Left lung (tissue), 10 donors: Measurements from ENCODE around the gene GLIS1. TPM values are rescaled to one million over a fixed set of nuclear protein-coding genes. Genes with fewer than 3 reads are reported as not detected.

Source experiments
- ATAC-seq: fragments of 200-7000 bp; cut with Tn5 transposase; one replicate; pipeline ENCODE4 v1.9.1; 2020; ENCODE audit warnings: moderate library complexity
- DNase-seq, 4 donors: peaks; one replicate each; pipeline ENCODE4 v3.0.0-alpha.2; 2013 to 2020
- H3K27ac ChIP-seq, 2 donors: fragments of 200-600 bp; sonication (generic) in 1 of 2; one replicate each; pipeline versions ENCODE4 v1.5.0 to v1.8.0; 2020 to 2021
- H3K27me3 ChIP-seq, 2 donors: fragments of 200-600 bp; sonication (generic) in 1 of 2; one replicate each; pipeline versions ENCODE4 v1.5.0 to v1.8.0; 2020 to 2021
- H3K36me3 ChIP-seq, 2 donors: fragments of 200-600 bp; sonication (generic) in 1 of 2; one replicate each; pipeline versions ENCODE4 v1.5.0 to v1.8.0; 2020 to 2021
- H3K4me1 ChIP-seq, 2 donors: fragments of 200-600 bp; one replicate each; pipeline ENCODE4 v1.8.0; 2021
- H3K4me3 ChIP-seq, 2 donors: fragments of 200-600 bp; sonication (generic) in 1 of 2; one replicate each; pipeline versions ENCODE4 v1.5.0 to v1.8.0; 2020 to 2021; ENCODE audit warnings: mild to moderate bottlenecking in 1 of 2
- H3K9me3 ChIP-seq, 2 donors: fragments of 200-600 bp; sonication (generic) in 1 of 2; one replicate each; pipeline versions ENCODE4 v1.5.0 to v1.8.0; 2020 to 2021
- intact Hi-C, 2 donors: fragments of 100-400 bp; cut with DNase I; formaldehyde crosslinking; loops; one replicate each; pipeline versions ENCODE4 v1.11.2 to v1.14.2; 2022
- polyA plus RNA-seq, 6 donors: library from polyadenylated mRNA; unstranded; fragments of 120-200 nt; gene quantifications; one replicate each; pipeline ENCODE4 v1.2.1, GENCODE V29; 2013; ENCODE audit not compliant: insufficient read length in 6 of 6
- total RNA-seq, 2 donors: library from RNA; stranded (reverse); fragmentation: NEBNext Ultra II Directional; extraction: Animal tissue kit (Norgen Biotek cat#: 25700); gene quantifications; one replicate each; pipeline ENCODE4 v1.2.1, GENCODE V29; 2021
- TF ChIP-seq, protein P1 (sequence below), 2 donors: fragments of 200-600 bp; sonication (generic) in 1 of 2; IDR thresholded peaks; one replicate each; pipeline versions ENCODE4 v1.5.0 to v1.8.0; 2021; ENCODE audit warnings: antibody characterized with exemption in 2 of 2
- donor health status: DM: no; HTN: yes; CAD: no.
- donor health status: DM: no; HTN: no; CAD: no.

GLIS1 gene
- total and polyA plus RNA-seq, 8 donors = 0.06 to 0.16 (median 0.12) TPM; not detected in 4

DNA sequence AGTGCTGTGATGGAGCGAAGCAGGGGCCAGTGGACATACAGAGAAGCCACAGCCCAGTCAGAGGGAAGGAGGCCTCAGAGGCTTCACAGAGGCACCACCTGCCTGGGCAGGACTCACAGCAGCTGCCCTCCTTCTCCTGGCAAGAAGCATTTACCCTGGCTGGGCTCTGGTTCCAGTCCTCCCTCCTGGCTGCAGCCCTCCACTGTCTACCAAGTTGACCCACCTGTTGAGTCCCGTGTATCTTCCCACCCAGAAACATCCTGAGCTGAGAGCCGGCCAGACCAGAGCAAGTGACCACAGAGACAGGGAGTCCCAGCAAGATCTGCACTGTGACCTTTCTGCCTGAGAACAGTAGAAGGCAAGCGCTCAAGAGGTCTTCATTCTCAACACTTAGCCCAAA lies 49.7 kb downstream of the GLIS1 start:
- Histone ChIP-seq H3K27me3 (peaks cover 8 to 75% of the 10 kb centered on the region in 2 donors), H3K4me1 (no peaks in the 10 kb centered on the region), H3K36me3 (no peaks in the 10 kb centered on the region), H3K27ac (no peak overlapping the region), H3K4me3 (no peak overlapping the region), H3K9me3 (no peaks in the 10 kb centered on the region)
- DNase-seq (no peak), ATAC-seq (no peak)
- TF ChIP-seq, protein P1, sequence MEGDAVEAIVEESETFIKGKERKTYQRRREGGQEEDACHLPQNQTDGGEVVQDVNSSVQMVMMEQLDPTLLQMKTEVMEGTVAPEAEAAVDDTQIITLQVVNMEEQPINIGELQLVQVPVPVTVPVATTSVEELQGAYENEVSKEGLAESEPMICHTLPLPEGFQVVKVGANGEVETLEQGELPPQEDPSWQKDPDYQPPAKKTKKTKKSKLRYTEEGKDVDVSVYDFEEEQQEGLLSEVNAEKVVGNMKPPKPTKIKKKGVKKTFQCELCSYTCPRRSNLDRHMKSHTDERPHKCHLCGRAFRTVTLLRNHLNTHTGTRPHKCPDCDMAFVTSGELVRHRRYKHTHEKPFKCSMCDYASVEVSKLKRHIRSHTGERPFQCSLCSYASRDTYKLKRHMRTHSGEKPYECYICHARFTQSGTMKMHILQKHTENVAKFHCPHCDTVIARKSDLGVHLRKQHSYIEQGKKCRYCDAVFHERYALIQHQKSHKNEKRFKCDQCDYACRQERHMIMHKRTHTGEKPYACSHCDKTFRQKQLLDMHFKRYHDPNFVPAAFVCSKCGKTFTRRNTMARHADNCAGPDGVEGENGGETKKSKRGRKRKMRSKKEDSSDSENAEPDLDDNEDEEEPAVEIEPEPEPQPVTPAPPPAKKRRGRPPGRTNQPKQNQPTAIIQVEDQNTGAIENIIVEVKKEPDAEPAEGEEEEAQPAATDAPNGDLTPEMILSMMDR (IDR thresholded peaks at IDR 0.05) = no peak
- intact Hi-C loops = no loop called here

DNA sequence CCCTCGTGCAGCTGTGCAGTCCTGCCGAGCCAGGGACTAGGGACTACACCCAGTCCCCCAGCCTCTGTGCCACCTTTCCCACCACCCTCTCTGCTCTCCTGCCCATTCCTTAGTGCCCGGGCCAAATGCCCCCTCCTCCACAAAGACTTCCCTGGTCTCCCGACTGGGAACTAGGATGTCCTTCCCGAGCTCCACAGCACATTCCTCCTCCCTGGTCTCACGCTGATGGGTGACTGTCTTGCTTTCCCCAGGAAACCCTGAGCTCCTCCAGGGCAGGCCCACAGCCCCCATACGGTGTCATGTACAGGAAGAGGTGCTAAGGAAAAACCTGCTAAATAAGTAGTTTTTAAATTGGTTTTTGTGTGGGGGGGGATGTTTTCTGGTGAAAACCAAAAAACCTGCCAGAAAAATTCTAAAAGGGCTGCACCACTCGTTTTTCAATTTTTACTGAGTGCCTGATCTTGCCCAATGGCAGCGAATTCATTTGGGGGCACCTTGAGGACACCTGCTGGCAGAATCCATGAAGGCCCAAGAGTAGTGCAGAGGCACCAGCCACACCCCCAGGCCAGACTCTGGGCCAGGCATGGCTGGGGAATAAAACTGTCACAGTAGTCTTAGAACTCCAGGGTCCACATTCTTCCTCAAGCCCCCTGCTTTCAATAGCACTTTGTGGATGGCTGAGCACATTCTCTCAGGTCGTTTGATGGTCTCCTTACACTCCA lies 50.4 kb downstream of the GLIS1 start:
- H3K27ac ChIP-seq = no peak overlapping the region
- no peaks in the 10 kb centered on the region for H3K36me3 ChIP-seq
- H3K27me3 ChIP-seq = peaks cover 8 to 78% of the 10 kb centered on the region in 2 donors
- intact Hi-C loops = no loop called here
- H3K9me3 ChIP-seq = no peaks in the 10 kb centered on the region
- H3K4me3 ChIP-seq = no peak overlapping the region
- ATAC-seq (no peak), DNase-seq (no peak)
- no peaks in the 10 kb centered on the region for H3K4me1 ChIP-seq
- TF ChIP-seq, protein P1 (IDR thresholded peaks at IDR 0.05) = no peak

DNA sequence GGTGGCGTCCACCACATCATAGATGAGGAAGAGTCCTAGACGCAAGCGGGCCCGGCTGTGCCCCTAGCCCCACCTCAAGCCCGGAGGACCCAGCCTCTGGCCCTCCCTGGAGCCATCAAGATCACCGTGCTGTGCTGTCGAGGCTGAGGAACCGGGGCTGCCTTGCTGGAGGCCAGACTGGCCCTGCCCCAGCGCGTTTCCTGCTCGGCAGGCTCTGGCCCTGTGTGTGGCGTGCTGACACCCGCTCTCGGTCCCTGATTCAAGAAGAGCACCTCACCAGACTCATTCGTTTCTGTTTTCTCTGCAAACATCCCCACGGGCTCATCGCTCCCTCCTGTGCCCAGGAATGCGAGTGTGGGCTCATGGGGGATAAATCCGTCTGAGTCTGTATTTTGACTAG lies 51.1 kb downstream of the GLIS1 start:
- H3K27ac ChIP-seq = no peak overlapping the region
- no peaks in the 10 kb centered on the region for H3K36me3 ChIP-seq
- no peaks in the 10 kb centered on the region for H3K4me1 ChIP-seq
- H3K4me3 ChIP-seq = no peak overlapping the region
- intact Hi-C loops = no loop called here
- no peak for ATAC-seq
- peaks cover 8 to 78% of the 10 kb centered on the region in 2 donors for H3K27me3 ChIP-seq
- no peak for DNase-seq
- H3K9me3 ChIP-seq = no peaks in the 10 kb centered on the region
- TF ChIP-seq, protein P1 (IDR thresholded peaks at IDR 0.05) = no peak

DNA sequence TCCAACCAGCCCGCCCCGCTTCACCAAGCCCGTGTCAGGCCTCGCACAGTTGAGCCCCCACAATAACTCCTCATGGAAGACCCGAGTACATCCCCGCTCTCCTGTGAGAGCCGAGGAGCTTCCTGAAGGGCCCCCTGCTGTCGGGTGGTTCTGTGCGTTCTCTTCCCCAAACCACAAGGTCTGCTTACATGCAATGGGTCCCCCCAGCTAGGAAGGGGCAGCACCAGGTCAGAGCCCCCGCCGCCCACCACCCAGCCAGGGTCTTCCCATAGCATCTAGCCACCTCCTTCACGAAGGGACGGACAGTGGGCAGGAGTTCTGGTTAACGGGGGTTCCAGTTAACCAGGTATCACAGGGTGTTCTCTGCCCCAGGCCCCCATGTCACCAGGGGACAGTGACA lies 51.5 kb downstream of the GLIS1 start:
- Histone ChIP-seq H3K27ac (no peak overlapping the region), H3K4me3 (no peak overlapping the region), H3K27me3 (peaks cover 8 to 79% of the 10 kb centered on the region in 2 donors), H3K9me3 (no peaks in the 10 kb centered on the region), H3K4me1 (no peaks in the 10 kb centered on the region), H3K36me3 (no peaks in the 10 kb centered on the region)
- DNase-seq = no peak
- TF ChIP-seq, protein P1 (IDR thresholded peaks at IDR 0.05) = no peak
- no peak for ATAC-seq
- intact Hi-C loops = no loop called here

DNA sequence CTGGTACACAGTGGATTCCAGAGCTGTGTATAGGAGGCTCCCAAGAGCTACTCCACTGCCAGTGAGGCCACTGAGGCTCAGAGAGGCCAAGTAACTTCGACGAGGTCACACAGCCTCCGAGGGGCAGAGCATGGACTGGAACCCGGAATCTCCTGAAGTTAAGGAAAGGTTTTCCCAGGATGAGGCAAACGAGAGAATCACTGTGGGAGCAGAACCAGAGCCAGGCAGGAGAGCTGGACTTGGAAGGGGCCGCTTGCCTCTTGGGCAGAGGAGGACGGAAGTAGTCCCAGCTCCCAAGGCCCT lies 52.0 kb downstream of the GLIS1 start:
- Histone ChIP-seq H3K36me3 (no peaks in the 10 kb centered on the region), H3K9me3 (no peaks in the 10 kb centered on the region), H3K27me3 (peaks cover 8 to 84% of the 10 kb centered on the region in 2 donors), H3K4me3 (no peak overlapping the region), H3K4me1 (peaks cover 0 to 2% of the 10 kb centered on the region in 2 donors), H3K27ac (no peak overlapping the region)
- DNase-seq (no peak), ATAC-seq (no peak)
- TF ChIP-seq, protein P1 (IDR thresholded peaks at IDR 0.05) = no peak
- intact Hi-C loops = no loop called here
